GM12874 (cell line): Measurements from ENCODE around the gene PIK3R3.

ENCODE experiments used
- CTCF ChIP-seq: IDR thresholded peaks from 2 replicates; pipeline ENCODE4 v1.5.1; 2011; ENCODE audit warnings: low read depth, mild to moderate bottlenecking, control low read depth, low read length, moderate library complexity; ENCODE audit not compliant: insufficient read depth

PIK3R3 gene

DNA sequence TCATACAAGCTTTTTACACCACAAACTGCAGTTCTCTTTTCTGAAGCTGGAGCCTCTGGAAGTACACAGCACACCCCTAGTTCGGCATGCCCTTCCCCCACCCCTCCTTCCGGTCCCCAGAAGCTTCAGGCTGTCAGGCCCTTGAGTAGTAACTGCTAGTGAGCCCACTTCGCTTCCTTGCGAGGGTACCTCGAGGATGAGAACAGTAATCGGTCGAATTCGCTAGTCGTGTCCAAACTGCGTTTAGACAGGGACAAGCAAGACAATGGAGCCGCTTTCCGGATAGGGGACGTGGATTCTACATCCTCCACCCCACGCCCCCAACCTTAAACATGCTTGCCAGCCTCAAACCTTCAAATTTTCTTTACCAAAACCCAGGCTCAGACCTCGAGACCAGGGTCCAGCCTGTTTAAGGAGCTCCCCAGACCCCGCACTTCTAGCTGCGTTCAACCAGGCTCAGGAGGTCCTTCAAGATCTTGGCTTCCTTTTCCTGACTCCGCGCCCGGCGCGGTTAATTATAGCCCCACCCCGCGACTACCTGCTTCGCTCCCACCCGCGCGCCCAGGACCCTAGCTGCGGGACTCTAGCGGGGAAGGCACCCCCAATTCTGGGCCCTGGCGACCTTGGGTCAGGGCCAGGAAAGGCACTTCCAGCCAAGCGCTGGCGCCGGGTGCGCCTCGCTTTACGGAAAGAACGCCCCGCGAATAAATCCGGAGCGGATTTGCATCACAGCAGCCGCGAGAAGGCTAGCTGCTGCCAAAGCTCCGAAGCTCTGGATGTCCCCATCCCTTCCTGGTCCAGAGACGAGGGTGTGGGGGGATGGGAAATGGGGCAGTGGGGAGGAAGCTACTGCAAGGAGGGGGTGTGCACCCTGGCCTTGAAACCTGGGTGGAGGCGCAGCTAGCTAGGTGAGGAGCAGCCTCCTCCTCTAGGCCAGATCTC is 34.4 kb upstream of the PIK3R3 start:
- no peak for TF ChIP-seq CTCF

DNA sequence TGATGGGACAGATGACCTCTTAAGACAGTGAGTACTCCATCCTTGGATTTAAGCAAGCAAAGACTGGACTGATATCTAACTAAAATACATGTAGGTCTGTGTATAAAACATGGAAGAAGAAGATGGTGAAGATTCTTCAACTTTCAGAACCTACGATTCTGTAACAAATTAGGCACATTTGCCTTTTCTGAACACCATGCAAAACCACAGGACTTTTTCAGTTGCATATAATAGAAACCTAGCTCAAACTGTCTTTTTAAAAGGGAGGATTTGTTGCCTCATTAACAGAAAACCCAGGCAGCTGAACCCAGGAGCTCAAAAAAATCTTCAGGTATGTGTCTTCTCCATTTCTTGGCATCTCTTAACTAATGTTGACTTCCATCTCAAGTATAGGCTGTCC is 27.8 kb upstream of the PIK3R3 start:
- TF ChIP-seq CTCF, result no peak

DNA sequence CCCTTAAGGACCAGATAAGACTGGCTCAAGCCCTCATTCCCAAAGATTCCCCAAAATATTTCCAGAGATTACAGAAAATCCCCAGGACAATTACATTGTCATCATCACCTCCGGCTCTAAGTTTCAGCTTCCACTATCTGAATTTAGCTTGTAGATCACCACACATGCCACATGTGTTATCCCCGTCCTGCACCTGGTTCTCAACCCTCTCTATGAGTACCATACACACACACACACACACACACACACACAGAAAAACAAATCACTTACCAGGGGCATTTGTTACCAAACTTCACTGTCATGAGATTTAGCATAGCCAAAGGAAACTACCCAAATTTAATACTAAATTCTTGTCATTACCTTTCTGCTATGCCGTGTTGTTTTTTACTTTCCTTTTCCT is 27.1 kb upstream of the PIK3R3 start:
- no peak for TF ChIP-seq CTCF

- no peak for TF ChIP-seq CTCF
These were observed 26.2 kb upstream of the PIK3R3 start for GRCh38 chr1:46158312-46159281.

- TF ChIP-seq CTCF, result no peak
These were observed 25.5 kb upstream of the PIK3R3 start for GRCh38 chr1:46157916-46158311.

GRCh38 chr1:46153732-46154131 is 21.3 kb upstream of the PIK3R3 start:
- TF ChIP-seq CTCF, result no peak

- no peak for TF ChIP-seq CTCF
These were observed 20.8 kb upstream of the PIK3R3 start for GRCh38 chr1:46153228-46153627.
